Left ventricle myocardium inferior (tissue), 1 donor: ENCODE measurements around the gene MSI2. TPM values are rescaled to one million over a fixed set of nuclear protein-coding genes. Genes with fewer than 3 reads are reported as not detected.

Source experiments
- DNase-seq: peaks from one replicate; pipeline ENCODE4 v3.0.0-alpha.2; 2020
- H3K27ac ChIP-seq: fragments of 200-600 bp; replicated peaks from 2 replicates; pipeline ENCODE4 v1.8.0; 2021
- H3K27me3 ChIP-seq: fragments of 200-600 bp; 2 replicates; pipeline ENCODE4 v1.8.0; 2021; ENCODE audit warnings: low read depth
- H3K36me3 ChIP-seq: fragments of 200-600 bp; 2 replicates; pipeline ENCODE4 v1.8.0; 2021
- H3K4me1 ChIP-seq: fragments of 200-600 bp; 2 replicates; pipeline ENCODE4 v1.8.0; 2021
- H3K4me3 ChIP-seq: fragments of 200-600 bp; 2 replicates; pipeline ENCODE4 v1.8.0; 2021; ENCODE audit warnings: mild to moderate bottlenecking, moderate library complexity
- H3K9me3 ChIP-seq: fragments of 200-600 bp; replicated peaks from 2 replicates; pipeline ENCODE4 v1.8.0; 2021
- intact Hi-C: fragments of 100-400 bp; cut with micrococcal nuclease; formaldehyde crosslinking; loops from one replicate; pipeline ENCODE4 v1.11.0; 2022
- total RNA-seq: library from RNA; stranded (reverse); fragmentation: NEBNext Ultra II Directional; extraction: Animal tissue kit (Norgen Biotek cat#: 25700); gene quantifications from one replicate; pipeline ENCODE4 v1.2.1, GENCODE V29; 2021
- TF ChIP-seq, protein P1 (sequence below): fragments of 200-600 bp; IDR thresholded peaks from 2 replicates; pipeline ENCODE4 v1.8.0; 2021; ENCODE audit warnings: antibody characterized with exemption, mild to moderate bottlenecking, borderline replicate concordance
- donor health status: DM: no; HTN: yes; CAD: no; lungs with severe emphysema.

MSI2 gene
- total RNA-seq, 1 donor from 2014 or later: 118 TPM

DNA sequence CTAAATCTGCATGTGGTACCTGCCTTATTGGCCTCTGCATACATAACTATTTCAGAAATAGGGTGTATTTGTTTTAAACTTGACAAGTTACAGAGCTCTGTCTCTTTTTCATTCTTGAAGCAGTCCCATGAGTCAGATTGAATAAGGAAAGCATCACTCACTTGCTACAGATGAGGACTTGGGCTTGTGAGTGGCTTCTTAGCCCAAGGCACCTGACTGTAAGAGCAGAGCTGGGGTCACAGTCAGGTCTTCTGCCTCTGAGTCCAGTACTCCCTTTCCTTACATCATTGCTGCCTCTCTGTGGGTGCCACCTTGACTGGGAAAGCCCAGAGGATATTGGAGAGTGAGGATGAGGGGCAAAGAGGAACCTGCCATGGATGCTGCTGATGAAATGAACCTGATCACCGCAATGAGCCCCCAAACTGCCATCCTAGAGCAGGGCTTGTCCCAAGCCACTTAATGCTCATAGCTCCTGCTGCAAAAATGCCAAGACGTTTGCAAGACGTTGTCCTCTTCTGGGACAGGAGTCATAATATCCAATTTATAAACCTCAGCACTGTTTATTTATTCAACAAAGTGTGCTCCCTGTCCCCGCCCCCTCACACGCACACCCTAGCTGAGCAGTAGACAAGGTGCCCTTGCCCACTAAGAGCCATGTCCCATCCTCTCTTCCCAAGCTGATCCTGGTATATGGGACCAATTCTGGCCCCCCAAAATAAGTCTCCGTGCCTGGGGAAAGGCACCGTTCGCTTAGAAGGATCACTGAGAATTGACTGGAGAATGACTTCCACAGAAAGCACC, 414.6 kb downstream of the MSI2 start:
- intact Hi-C loops: loop anchor here (5.0 kb wide), 1 partner anchor 69 kb away; no protein-coding TSS in a partner anchor
- Histone ChIP-seq H3K9me3 (no peaks in the 10 kb centered on the region), H3K27ac (no peak overlapping the region), H3K4me1 (peaks cover 19% of the 10 kb centered on the region), H3K36me3 (no peaks in the 10 kb centered on the region), H3K27me3 (no peaks in the 10 kb centered on the region), H3K4me3 (no peak overlapping the region)
- no peak for DNase-seq
- TF ChIP-seq, protein P1, sequence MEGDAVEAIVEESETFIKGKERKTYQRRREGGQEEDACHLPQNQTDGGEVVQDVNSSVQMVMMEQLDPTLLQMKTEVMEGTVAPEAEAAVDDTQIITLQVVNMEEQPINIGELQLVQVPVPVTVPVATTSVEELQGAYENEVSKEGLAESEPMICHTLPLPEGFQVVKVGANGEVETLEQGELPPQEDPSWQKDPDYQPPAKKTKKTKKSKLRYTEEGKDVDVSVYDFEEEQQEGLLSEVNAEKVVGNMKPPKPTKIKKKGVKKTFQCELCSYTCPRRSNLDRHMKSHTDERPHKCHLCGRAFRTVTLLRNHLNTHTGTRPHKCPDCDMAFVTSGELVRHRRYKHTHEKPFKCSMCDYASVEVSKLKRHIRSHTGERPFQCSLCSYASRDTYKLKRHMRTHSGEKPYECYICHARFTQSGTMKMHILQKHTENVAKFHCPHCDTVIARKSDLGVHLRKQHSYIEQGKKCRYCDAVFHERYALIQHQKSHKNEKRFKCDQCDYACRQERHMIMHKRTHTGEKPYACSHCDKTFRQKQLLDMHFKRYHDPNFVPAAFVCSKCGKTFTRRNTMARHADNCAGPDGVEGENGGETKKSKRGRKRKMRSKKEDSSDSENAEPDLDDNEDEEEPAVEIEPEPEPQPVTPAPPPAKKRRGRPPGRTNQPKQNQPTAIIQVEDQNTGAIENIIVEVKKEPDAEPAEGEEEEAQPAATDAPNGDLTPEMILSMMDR: no peak

DNA sequence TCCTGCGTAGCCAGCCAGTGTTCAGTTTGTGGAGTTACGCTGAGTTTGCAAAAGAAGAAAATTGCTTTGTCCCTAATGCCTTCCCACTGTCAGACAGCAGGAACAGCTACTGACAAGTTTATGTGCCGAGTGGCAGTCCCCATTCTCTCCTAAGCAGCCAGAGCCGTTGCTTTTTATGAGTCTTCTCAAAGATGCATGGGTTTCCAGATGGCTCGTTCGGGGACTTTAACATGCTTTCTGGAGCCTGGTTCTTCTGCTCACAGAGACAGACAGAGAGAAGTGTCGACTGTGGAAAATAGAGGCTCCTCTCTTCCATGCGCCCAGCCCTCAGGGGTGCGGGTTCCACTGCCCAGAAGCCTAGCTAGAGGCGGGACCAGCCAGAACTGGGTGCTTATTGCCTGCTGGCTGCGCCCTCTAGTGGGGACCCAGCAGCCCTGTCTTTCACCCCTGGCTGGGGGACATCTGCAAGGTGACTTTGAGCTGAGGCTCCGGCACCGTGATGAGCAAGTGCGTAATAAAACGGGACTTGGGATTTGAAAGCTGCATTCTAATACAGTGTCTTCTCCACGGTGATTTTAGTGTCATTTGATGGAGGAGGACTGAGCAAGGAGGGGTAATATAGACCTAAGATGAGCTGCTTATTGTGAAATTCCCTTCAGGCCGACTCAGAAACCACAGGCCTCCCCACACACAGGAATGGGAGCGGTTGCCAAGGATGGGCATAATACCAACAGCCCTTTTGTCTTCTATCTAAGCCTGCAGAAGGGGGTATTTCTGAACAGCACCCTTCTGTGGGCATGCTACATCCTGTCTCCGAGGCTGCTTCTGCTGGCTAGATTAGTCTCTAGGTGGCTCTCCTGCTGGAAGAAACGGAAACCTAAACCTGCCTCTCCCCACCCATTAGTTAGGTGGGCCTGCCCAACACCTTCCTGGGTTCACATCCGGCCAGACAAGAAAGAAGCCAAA, 415.6 kb downstream of the MSI2 start:
- peak; percentile 73 for DNase-seq
- Histone ChIP-seq H3K4me1 (peaks cover 17% of the 10 kb centered on the region), H3K36me3 (no peaks in the 10 kb centered on the region), H3K27ac (peak overlapping the region; percentile 18), H3K4me3 (no peak overlapping the region), H3K27me3 (no peaks in the 10 kb centered on the region), H3K9me3 (no peaks in the 10 kb centered on the region)
- TF ChIP-seq, protein P1: peak; percentile 96
- intact Hi-C loops: loop anchor here (5.0 kb wide), 1 partner anchor 70 kb away; no protein-coding TSS in a partner anchor

DNA sequence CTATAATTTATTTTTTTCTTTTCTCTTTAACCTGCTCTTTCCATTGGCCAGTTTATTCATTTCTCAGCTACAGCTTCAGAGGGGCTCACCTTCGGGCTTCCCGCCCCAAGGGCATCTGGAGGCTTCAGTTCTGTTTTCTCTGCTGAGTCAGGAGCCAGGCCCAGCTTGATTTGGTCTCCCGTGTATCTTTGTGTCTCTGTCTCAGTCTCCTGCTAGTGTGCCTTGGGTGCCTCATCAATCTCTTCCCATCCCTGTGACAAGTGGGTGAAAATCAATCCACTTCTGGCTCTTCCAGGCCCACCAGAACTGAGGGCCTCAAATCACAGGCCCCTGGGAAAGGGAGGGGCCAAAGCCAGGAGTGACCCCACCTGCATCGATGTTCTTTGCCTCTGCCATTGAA, 416.6 kb downstream of the MSI2 start:
- no peak overlapping the region for H3K27ac ChIP-seq
- no peaks in the 10 kb centered on the region for H3K27me3 ChIP-seq
- no peaks in the 10 kb centered on the region for H3K36me3 ChIP-seq
- DNase-seq: no peak
- TF ChIP-seq, protein P1: no peak
- H3K9me3 ChIP-seq: no peaks in the 10 kb centered on the region
- peaks cover 16% of the 10 kb centered on the region for H3K4me1 ChIP-seq
- intact Hi-C loops: loop anchor here (5.0 kb wide), 1 partner anchor 71 kb away; no protein-coding TSS in a partner anchor
- no peak overlapping the region for H3K4me3 ChIP-seq

DNA sequence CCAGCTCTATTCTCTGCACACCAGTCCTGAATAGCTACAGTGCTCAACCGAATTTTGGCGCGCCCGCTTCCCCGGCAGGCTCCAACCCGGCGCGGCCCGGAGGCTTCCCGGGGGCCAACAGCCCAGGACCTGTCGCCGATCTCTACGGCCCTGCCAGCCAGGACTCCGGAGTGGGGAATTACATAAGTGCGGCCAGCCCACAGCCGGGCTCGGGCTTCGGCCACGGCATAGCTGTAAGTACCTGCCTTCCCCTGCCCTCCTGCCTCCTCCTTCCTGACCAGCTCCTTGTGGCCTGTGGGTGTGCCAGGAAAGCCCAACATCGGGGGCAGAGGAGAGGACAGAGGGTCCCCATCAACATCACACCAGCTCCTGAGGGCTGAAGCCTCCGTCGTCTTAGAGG, 418.6 kb downstream of the MSI2 start:
- no peaks in the 10 kb centered on the region for H3K27me3 ChIP-seq
- no peak overlapping the region for H3K27ac ChIP-seq
- intact Hi-C loops: loop anchor here (5.0 kb wide), 1 partner anchor 73 kb away; no protein-coding TSS in a partner anchor
- DNase-seq: no peak
- TF ChIP-seq, protein P1: no peak
- H3K9me3 ChIP-seq: no peaks in the 10 kb centered on the region
- H3K4me1 ChIP-seq: peaks cover 10% of the 10 kb centered on the region
- H3K4me3 ChIP-seq: no peak overlapping the region
- no peaks in the 10 kb centered on the region for H3K36me3 ChIP-seq
